ENCODE results near the gene ZNF48.

The ZNF48 gene

GRCh38 chr16:30369091-30369937, 25.9 kb upstream of the ZNF48 start:
- H3K36me3 Mint-ChIP-seq, result peaks cover 23% of the 10 kb centered on the region
- peak overlapping the region; percentile 48 for H3K27ac Mint-ChIP-seq
- H3K27me3 Mint-ChIP-seq, result no peaks in the 10 kb centered on the region
- peaks cover 47% of the 10 kb centered on the region for H3K4me1 Mint-ChIP-seq
- peak overlapping the region; percentile 79 for H3K4me3 Mint-ChIP-seq
- no peak for ATAC-seq
- H3K9me3 Mint-ChIP-seq, result no peaks in the 10 kb centered on the region

- Mint-ChIP-seq H3K36me3 (peaks cover 17% of the 10 kb centered on the region), H3K4me1 (peaks cover 47% of the 10 kb centered on the region), H3K9me3 (no peaks in the 10 kb centered on the region), H3K4me3 (peak overlapping the region; percentile 79), H3K27me3 (no peaks in the 10 kb centered on the region), H3K27ac (peak overlapping the region; percentile 85)
- ATAC-seq, result peak; percentile 10
Measured at GRCh38 chr16:30369938-30370455, 25.2 kb upstream of the ZNF48 start.

GRCh38 chr16:30370456-30371247, 24.6 kb upstream of the ZNF48 start, which contains the start of gene TBC1D10B:
Gene TBC1D10B (minus strand): TSS chr16:30370494. CDS start chr16:30370183, 311 bp downstream.
- H3K4me1 Mint-ChIP-seq, result peaks cover 41% of the 10 kb centered on the region
- peak; percentile 93 for ATAC-seq

GRCh38 chr16:30371248-30371816, 23.9 kb upstream of the ZNF48 start:
- peaks cover 41% of the 10 kb centered on the region for H3K4me1 Mint-ChIP-seq
- peak overlapping the region; percentile 85 for H3K27ac Mint-ChIP-seq
- H3K9me3 Mint-ChIP-seq, result no peaks in the 10 kb centered on the region
- H3K27me3 Mint-ChIP-seq, result no peaks in the 10 kb centered on the region
- peaks cover 11% of the 10 kb centered on the region for H3K36me3 Mint-ChIP-seq
- H3K4me3 Mint-ChIP-seq, result peak overlapping the region; percentile 78
- no peak for ATAC-seq

More at GRCh38 chr16:30370456-30371247, 24.6 kb upstream of the ZNF48 start, which contains the start of gene TBC1D10B:
- Mint-ChIP-seq H3K36me3 (peaks cover 11% of the 10 kb centered on the region), H3K4me3 (peak within 1 kb of the TSS; percentile 79), H3K27ac (peak within 1 kb of the TSS; percentile 85), H3K27me3 (no peaks in the 10 kb centered on the region), H3K9me3 (no peaks in the 10 kb centered on the region)

DNA sequence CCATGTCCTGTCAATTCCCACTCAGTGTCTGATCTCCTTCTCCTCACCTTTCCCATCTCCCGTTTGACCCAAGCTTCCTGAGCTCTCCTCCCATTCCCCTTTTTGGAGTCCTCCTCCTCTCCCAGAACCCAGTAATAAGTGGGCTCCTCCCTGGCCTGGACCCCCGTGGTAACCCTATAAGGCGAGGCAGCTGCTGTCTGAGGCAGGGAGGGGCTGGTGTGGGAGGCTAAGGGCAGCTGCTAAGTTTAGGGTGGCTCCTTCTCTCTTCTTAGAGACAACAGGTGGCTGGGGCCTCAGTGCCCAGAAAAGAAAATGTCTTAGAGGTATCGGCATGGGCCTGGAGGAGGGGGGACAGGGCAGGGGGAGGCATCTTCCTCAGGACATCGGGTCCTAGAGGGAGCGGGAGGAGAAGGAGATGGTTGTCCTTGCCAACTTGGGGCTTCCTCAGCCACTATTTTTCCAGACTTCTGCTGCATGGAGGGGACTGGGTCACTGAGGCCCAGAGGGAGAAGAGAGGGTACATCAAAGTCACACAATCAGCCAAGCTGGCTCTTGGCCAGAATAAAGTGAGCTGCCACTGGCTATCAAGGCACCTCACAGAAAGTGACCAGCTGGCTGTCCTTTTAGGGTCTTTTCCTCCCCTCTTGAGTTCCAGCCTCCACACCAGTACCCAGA, 23.0 kb upstream of the ZNF48 start:
- H3K4me1 Mint-ChIP-seq, result peaks cover 37% of the 10 kb centered on the region
- no peaks in the 10 kb centered on the region for H3K27me3 Mint-ChIP-seq
- peak overlapping the region; percentile 78 for H3K4me3 Mint-ChIP-seq
- no peaks in the 10 kb centered on the region for H3K9me3 Mint-ChIP-seq
- peaks cover 4% of the 10 kb centered on the region for H3K36me3 Mint-ChIP-seq
- peak overlapping the region; percentile 85 for H3K27ac Mint-ChIP-seq
- ATAC-seq, result no peak

DNA sequence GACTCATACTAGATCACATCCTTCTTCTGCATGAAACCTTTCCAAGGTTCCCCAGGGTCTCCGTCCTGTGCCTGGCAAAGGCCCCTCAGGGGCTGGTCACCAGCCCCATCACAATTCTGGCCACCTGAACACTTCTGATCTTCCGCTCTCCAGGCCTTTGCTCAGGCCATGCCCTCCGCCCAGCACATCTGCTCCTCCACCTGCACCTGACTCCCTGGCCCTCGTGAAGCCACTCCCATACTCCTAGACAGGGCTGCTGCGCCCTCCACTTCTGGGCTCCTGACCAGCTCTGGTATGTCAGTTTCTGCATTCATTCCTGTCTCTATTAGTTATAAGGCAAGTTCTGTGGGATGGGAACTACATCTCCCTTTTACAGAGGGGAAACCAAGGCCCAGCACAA, 22.5 kb upstream of the ZNF48 start:
- H3K27ac Mint-ChIP-seq, result peak overlapping the region; percentile 85
- H3K36me3 Mint-ChIP-seq, result no peaks in the 10 kb centered on the region
- peak overlapping the region; percentile 1 for H3K4me3 Mint-ChIP-seq
- H3K27me3 Mint-ChIP-seq, result no peaks in the 10 kb centered on the region
- no peaks in the 10 kb centered on the region for H3K9me3 Mint-ChIP-seq
- ATAC-seq, result no peak
- H3K4me1 Mint-ChIP-seq, result peaks cover 37% of the 10 kb centered on the region

- Mint-ChIP-seq H3K4me1 (peaks cover 39% of the 10 kb centered on the region), H3K36me3 (peaks cover 12% of the 10 kb centered on the region), H3K9me3 (no peaks in the 10 kb centered on the region), H3K27me3 (no peaks in the 10 kb centered on the region), H3K4me3 (no peak within 1 kb of the TSS), H3K27ac (no peak within 1 kb of the TSS)
- ATAC-seq, result no peak
Measured at GRCh38 chr16:30374538-30374937, 20.7 kb upstream of the ZNF48 start, which contains the start of gene MYL11. Gene MYL11 (plus strand): TSS chr16:30374802. CDS start chr16:30374858, 56 bp downstream.

DNA sequence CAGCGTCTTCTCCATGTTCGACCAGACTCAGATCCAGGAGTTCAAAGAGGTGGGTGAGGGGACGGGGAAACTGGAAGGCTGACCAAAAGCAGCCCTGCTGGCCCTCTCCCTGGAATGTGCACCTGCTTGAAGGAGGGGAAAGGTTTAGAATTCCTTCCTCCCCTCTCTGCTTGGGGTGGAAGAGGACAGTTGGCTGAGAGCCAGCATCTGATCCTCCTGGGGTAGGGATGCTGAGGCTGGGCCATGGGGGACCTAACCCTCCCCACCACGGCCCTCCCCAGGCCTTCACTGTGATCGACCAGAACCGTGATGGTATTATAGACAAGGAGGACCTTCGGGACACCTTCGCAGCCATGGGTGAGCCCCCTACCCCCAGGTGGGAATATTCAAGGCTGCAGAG, 19.4 kb upstream of the ZNF48 start:
- Mint-ChIP-seq H3K36me3 (peaks cover 19% of the 10 kb centered on the region), H3K4me3 (no peak overlapping the region), H3K27ac (no peak overlapping the region), H3K27me3 (no peaks in the 10 kb centered on the region), H3K4me1 (peaks cover 52% of the 10 kb centered on the region), H3K9me3 (no peaks in the 10 kb centered on the region)
- ATAC-seq, result no peak

DNA sequence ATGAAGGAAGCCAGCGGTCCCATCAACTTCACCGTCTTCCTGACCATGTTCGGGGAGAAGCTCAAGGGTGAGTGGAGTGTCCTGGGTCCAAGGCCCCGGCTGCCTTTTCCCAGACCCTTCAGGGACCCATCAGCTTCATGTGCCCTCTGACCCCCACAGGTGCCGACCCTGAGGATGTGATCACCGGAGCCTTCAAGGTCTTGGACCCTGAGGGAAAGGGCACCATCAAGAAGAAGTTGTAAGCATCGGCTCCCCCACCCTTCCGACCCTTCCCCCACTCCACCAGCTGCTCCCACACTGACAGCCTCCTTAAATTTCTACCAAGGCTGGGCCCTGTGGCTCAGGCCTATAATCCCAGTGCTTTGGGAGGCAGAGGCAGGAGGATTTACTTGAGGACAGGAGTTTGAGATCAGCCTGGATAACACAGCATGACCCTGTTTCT, 18.7 kb upstream of the ZNF48 start:
- Mint-ChIP-seq H3K36me3 (peaks cover 19% of the 10 kb centered on the region), H3K4me3 (no peak overlapping the region), H3K9me3 (no peaks in the 10 kb centered on the region), H3K27ac (peak overlapping the region; percentile 98), H3K4me1 (peaks cover 54% of the 10 kb centered on the region), H3K27me3 (no peaks in the 10 kb centered on the region)
- no peak for ATAC-seq

- Mint-ChIP-seq H3K36me3 (peaks cover 19% of the 10 kb centered on the region), H3K4me3 (peak overlapping the region; percentile 97), H3K27me3 (no peaks in the 10 kb centered on the region), H3K9me3 (no peaks in the 10 kb centered on the region), H3K27ac (peak overlapping the region; percentile 98), H3K4me1 (peaks cover 53% of the 10 kb centered on the region)
- no peak for ATAC-seq
Measured at GRCh38 chr16:30377050-30377811, 18.0 kb upstream of the ZNF48 start.

DNA sequence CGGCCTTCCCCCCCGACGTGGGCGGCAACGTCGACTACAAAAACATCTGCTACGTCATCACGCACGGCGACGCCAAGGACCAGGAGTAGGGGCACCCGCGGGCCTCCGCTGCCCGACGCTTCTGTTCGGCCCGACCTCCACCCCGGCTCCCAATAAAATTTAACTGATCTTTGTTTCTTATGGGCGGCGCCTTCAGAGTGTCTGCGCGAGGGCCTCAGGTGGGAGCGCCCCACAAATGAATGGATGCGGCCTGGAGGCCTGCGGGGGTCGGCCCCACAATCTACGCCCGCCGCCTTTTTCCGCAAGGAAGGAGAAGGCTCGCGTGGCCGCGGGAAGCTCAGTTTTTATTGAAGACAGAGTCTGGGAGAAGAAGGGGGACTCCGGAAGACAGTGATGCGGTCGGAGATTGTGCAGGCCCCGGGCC, 17.4 kb upstream of the ZNF48 start:
- H3K4me3 Mint-ChIP-seq, result peak overlapping the region; percentile 97
- peaks cover 58% of the 10 kb centered on the region for H3K4me1 Mint-ChIP-seq
- H3K36me3 Mint-ChIP-seq, result peaks cover 19% of the 10 kb centered on the region
- no peaks in the 10 kb centered on the region for H3K9me3 Mint-ChIP-seq
- no peaks in the 10 kb centered on the region for H3K27me3 Mint-ChIP-seq
- peak overlapping the region; percentile 98 for H3K27ac Mint-ChIP-seq
- peak; percentile 67 for ATAC-seq

GRCh38 chr16:30378236-30379157, 16.7 kb upstream of the ZNF48 start:
- Mint-ChIP-seq H3K4me3 (peak overlapping the region; percentile 97), H3K27ac (peak overlapping the region; percentile 98), H3K36me3 (peaks cover 19% of the 10 kb centered on the region), H3K4me1 (peaks cover 65% of the 10 kb centered on the region), H3K9me3 (no peaks in the 10 kb centered on the region), H3K27me3 (no peaks in the 10 kb centered on the region)
- peak; percentile 95 for ATAC-seq

GRCh38 chr16:30379158-30379783, 15.9 kb upstream of the ZNF48 start:
- H3K4me1 Mint-ChIP-seq, result peaks cover 70% of the 10 kb centered on the region
- H3K4me3 Mint-ChIP-seq, result peak overlapping the region; percentile 97
- H3K36me3 Mint-ChIP-seq, result peaks cover 19% of the 10 kb centered on the region
- peak overlapping the region; percentile 98 for H3K27ac Mint-ChIP-seq
- H3K27me3 Mint-ChIP-seq, result no peaks in the 10 kb centered on the region
- no peaks in the 10 kb centered on the region for H3K9me3 Mint-ChIP-seq
- no peak for ATAC-seq
